Measurements from ENCODE around the gene MLN. TPM values are rescaled to one million over a fixed set of nuclear protein-coding genes. Genes with fewer than 3 reads are reported as not detected.
A peak's percentile ranks its signal among the peaks of the same experiment; 100 is the strongest.

Gene MLN
- total and polyA plus RNA-seq, 2 experiments from 2014 or later: not detected

DNA sequence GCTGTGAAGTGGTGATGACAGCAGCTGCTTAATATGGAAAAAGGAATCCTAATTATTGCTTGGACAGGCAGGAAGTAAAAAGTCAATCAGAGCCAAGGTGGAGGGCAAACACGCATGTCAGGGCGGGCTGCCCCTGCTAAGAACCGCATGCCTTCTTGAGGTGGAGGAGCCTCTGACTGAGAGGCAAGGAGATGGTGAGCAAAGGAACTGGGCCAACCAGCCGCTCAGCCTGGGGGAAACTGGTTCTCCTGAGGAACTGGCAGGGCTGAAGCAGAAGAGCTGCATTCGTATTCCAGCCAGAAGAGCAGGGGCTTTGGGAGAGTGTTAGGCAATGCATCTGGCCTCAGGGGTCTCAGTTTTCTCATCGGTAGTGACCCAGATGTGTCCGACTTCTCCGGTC lies 13.1 kb upstream of the MLN start (continued):
- TF ChIP-seq, protein P1, sequence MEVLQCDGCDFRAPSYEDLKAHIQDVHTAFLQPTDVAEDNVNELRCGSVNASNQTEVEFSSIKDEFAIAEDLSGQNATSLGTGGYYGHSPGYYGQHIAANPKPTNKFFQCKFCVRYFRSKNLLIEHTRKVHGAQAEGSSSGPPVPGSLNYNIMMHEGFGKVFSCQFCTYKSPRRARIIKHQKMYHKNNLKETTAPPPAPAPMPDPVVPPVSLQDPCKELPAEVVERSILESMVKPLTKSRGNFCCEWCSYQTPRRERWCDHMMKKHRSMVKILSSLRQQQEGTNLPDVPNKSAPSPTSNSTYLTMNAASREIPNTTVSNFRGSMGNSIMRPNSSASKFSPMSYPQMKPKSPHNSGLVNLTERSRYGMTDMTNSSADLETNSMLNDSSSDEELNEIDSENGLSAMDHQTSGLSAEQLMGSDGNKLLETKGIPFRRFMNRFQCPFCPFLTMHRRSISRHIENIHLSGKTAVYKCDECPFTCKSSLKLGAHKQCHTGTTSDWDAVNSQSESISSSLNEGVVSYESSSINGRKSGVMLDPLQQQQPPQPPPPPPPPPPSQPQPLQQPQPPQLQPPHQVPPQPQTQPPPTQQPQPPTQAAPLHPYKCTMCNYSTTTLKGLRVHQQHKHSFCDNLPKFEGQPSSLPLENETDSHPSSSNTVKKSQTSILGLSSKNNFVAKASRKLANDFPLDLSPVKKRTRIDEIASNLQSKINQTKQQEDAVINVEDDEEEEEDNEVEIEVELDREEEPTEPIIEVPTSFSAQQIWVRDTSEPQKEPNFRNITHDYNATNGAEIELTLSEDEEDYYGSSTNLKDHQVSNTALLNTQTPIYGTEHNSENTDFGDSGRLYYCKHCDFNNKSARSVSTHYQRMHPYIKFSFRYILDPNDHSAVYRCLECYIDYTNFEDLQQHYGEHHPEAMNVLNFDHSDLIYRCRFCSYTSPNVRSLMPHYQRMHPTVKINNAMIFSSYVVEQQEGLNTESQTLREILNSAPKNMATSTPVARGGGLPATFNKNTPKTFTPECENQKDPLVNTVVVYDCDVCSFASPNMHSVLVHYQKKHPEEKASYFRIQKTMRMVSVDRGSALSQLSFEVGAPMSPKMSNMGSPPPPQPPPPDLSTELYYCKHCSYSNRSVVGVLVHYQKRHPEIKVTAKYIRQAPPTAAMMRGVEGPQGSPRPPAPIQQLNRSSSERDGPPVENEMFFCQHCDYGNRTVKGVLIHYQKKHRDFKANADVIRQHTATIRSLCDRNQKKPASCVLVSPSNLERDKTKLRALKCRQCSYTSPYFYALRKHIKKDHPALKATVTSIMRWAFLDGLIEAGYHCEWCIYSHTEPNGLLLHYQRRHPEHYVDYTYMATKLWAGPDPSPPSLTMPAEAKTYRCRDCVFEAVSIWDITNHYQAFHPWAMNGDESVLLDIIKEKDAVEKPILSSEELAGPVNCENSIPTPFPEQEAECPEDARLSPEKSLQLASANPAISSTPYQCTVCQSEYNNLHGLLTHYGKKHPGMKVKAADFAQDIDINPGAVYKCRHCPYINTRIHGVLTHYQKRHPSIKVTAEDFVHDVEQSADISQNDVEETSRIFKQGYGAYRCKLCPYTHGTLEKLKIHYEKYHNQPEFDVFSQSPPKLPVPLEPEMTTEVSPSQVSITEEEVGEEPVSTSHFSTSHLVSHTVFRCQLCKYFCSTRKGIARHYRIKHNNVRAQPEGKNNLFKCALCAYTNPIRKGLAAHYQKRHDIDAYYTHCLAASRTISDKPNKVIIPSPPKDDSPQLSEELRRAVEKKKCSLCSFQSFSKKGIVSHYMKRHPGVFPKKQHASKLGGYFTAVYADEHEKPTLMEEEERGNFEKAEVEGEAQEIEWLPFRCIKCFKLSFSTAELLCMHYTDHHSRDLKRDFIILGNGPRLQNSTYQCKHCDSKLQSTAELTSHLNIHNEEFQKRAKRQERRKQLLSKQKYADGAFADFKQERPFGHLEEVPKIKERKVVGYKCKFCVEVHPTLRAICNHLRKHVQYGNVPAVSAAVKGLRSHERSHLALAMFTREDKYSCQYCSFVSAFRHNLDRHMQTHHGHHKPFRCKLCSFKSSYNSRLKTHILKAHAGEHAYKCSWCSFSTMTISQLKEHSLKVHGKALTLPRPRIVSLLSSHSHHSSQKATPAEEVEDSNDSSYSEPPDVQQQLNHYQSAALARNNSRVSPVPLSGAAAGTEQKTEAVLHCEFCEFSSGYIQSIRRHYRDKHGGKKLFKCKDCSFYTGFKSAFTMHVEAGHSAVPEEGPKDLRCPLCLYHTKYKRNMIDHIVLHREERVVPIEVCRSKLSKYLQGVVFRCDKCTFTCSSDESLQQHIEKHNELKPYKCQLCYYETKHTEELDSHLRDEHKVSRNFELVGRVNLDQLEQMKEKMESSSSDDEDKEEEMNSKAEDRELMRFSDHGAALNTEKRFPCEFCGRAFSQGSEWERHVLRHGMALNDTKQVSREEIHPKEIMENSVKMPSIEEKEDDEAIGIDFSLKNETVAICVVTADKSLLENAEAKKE (CRISPR knock-in tag; IDR thresholded peaks at IDR 0.05): no peak
- TF ChIP-seq JUNB (IDR thresholded peaks at IDR 0.05; ENCODE audit: unreplicated experiment) (no peak), CREB1 (CRISPR knock-in tag; IDR thresholded peaks at IDR 0.05; ENCODE audit: low read depth) (no peak)
- TF ChIP-seq, protein P2, sequence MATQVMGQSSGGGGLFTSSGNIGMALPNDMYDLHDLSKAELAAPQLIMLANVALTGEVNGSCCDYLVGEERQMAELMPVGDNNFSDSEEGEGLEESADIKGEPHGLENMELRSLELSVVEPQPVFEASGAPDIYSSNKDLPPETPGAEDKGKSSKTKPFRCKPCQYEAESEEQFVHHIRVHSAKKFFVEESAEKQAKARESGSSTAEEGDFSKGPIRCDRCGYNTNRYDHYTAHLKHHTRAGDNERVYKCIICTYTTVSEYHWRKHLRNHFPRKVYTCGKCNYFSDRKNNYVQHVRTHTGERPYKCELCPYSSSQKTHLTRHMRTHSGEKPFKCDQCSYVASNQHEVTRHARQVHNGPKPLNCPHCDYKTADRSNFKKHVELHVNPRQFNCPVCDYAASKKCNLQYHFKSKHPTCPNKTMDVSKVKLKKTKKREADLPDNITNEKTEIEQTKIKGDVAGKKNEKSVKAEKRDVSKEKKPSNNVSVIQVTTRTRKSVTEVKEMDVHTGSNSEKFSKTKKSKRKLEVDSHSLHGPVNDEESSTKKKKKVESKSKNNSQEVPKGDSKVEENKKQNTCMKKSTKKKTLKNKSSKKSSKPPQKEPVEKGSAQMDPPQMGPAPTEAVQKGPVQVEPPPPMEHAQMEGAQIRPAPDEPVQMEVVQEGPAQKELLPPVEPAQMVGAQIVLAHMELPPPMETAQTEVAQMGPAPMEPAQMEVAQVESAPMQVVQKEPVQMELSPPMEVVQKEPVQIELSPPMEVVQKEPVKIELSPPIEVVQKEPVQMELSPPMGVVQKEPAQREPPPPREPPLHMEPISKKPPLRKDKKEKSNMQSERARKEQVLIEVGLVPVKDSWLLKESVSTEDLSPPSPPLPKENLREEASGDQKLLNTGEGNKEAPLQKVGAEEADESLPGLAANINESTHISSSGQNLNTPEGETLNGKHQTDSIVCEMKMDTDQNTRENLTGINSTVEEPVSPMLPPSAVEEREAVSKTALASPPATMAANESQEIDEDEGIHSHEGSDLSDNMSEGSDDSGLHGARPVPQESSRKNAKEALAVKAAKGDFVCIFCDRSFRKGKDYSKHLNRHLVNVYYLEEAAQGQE (IDR thresholded peaks at IDR 0.05; ENCODE audit: unreplicated experiment): no peak

DNA sequence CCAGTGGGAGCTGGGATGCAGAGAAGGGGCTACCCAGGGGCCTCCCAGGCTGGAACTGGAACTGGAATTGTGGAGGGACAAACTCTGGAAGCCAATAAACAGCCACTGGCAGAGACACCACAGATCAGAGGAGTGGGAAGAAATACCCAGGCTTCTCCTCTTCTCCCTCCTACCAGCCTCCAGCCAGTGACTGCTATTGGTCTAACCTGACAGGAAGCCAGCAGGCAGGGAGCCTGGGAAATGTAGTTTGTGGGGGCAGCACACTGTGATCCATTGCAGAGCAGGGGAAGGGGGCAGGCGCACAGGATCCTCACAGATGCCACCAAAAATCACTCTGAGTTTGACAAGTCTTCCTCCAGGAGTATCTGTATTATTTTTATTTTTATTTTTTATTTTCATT lies 12.1 kb upstream of the MLN start:
- peak; percentile 90 for DNase-seq (ENCODE audit: low spot score)
- H3K27ac Mint-ChIP-seq: no peak overlapping the region; the same call in 1 of the 2 replicates

More for the DNA sequence above, 12.1 kb upstream of the MLN start:
- Histone ChIP-seq H3K79me2 (replicated peaks; ENCODE audit: insufficient read depth) (no peaks in the 10 kb centered on the region), H3F3A (replicated peaks; ENCODE audit: low read depth) (peaks cover 13% of the 10 kb centered on the region; the same call in 1 of the 2 replicates), H3K9me2 (ENCODE audit: insufficient read depth) (no peaks in the 10 kb centered on the region), H2AFZ (no peak overlapping the region), H3K4me1 (ENCODE audit: insufficient read depth) (peaks cover 40% of the 10 kb centered on the region), H3K4me2 (no peak overlapping the region), H4K20me1 (replicated peaks; ENCODE audit: insufficient read depth) (no peaks in the 10 kb centered on the region), H3K36me3 (ENCODE audit: insufficient read depth) (no peaks in the 10 kb centered on the region), H3K27me3 (ENCODE audit: insufficient read depth) (no peaks in the 10 kb centered on the region), H3K27ac (ENCODE audit: low read depth) (peak overlapping the region; percentile 64; the same call in 1 of the 2 replicates), H3K4me3 (no peak overlapping the region)
- TF ChIP-seq EZH2 (IDR thresholded peaks at IDR 0.05; ENCODE audit: low read depth, unreplicated experiment): no peak
- TF ChIP-seq, protein P3, sequence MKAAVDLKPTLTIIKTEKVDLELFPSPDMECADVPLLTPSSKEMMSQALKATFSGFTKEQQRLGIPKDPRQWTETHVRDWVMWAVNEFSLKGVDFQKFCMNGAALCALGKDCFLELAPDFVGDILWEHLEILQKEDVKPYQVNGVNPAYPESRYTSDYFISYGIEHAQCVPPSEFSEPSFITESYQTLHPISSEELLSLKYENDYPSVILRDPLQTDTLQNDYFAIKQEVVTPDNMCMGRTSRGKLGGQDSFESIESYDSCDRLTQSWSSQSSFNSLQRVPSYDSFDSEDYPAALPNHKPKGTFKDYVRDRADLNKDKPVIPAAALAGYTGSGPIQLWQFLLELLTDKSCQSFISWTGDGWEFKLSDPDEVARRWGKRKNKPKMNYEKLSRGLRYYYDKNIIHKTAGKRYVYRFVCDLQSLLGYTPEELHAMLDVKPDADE (IDR thresholded peaks at IDR 0.05): peak; percentile 88
- no peaks in the 10 kb centered on the region for H3K36me3 Mint-ChIP-seq (ENCODE audit: low read depth)
- peak; percentile 79 for ATAC-seq
- H3K27me3 Mint-ChIP-seq (ENCODE audit: insufficient read depth, low read depth, poor library complexity): peaks cover 8% of the 10 kb centered on the region
- H3K4me1 Mint-ChIP-seq: peaks cover 48% of the 10 kb centered on the region
- H3K4me3 Mint-ChIP-seq: no peak overlapping the region
- H3K9me3 Mint-ChIP-seq: no peaks in the 10 kb centered on the region
